Fibroblast of pulmonary artery (primary cell): ENCODE results near the gene LPCAT2.

Experiments used
- DNase-seq: peaks from one replicate; pipeline ENCODE4 v3.0.0-alpha.2; 2010; ENCODE audit warnings: low read depth
- H3K4me3 ChIP-seq: replicated peaks from 2 replicates; pipeline ENCODE4 v1.5.1; 2011; ENCODE audit warnings: low read depth, mild to moderate bottlenecking, control low read depth, low read length, moderate library complexity
- TF ChIP-seq, protein P1 (sequence below): IDR thresholded peaks from 2 replicates; pipeline ENCODE4 v1.5.1; 2011; ENCODE audit warnings: mild to moderate bottlenecking, control low read depth, low read length, inconsistent platforms; ENCODE audit errors: missing control alignments

Gene LPCAT2

DNA sequence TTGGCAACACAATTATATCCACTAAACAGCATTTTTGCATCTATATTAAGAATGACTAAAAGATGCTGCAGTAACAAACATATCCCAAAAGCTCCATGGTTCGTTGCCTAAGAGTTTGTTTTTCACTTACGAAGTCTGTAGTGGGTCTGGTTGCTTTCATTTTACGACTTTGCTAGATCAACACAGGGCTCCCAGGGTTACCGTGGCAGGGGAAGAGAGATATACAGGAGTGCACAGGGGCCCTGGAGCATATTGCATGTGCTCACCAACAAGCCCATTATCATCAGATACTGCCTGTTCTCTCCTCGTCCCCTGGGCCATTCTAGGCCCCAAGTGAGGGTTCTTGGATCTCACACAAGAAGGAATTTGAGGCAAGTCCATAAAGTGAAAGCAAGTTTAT, 33.0 kb upstream of the LPCAT2 start:
- DNase-seq = no peak
- no peak overlapping the region for H3K4me3 ChIP-seq
- TF ChIP-seq, protein P1, sequence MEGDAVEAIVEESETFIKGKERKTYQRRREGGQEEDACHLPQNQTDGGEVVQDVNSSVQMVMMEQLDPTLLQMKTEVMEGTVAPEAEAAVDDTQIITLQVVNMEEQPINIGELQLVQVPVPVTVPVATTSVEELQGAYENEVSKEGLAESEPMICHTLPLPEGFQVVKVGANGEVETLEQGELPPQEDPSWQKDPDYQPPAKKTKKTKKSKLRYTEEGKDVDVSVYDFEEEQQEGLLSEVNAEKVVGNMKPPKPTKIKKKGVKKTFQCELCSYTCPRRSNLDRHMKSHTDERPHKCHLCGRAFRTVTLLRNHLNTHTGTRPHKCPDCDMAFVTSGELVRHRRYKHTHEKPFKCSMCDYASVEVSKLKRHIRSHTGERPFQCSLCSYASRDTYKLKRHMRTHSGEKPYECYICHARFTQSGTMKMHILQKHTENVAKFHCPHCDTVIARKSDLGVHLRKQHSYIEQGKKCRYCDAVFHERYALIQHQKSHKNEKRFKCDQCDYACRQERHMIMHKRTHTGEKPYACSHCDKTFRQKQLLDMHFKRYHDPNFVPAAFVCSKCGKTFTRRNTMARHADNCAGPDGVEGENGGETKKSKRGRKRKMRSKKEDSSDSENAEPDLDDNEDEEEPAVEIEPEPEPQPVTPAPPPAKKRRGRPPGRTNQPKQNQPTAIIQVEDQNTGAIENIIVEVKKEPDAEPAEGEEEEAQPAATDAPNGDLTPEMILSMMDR = no peak

DNA sequence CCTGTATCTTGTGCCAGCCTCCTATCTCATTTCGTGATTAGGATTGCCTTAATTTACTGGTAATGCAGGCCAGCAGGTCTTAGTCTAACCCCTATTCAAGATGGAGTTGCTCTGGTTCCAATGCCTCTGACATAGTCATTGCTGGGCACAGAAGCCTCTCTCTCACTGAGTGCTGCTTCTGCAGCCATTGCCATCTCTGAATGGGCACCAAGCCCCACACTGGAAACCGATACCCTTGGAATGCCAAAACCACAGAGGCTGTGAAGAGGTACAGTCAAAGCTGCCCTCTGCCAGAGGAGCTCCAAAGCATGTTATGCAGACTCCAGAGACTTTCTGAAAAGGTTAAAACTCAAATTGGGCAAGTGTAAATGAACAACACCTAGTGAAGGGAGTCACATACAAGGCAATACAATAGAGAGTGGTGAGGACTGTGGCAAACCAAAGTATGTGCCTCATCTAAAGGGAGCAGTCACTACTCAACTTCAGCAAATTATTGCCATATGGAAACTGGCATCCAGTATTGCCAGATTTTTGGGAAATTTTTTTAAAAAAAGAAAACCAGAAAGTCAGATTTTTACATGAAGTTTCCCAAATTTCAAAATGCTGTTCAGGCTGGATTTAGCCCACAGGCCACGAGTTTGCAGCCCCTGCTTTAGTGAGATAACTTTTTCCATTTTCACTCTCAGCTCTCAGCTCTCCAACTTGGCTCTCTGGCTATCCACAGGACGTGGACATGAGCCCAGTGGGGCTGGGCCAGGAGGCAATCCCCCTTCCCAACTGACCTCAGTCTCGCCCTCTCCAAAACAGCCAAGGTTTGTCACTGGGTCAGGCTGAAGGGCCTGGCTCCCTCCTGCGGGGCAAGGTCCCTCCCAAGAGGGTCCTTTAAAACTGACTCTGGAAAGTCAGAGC, 32.0 kb upstream of the LPCAT2 start:
- no peak overlapping the region for H3K4me3 ChIP-seq
- TF ChIP-seq, protein P1 = no peak
- no peak for DNase-seq

DNA sequence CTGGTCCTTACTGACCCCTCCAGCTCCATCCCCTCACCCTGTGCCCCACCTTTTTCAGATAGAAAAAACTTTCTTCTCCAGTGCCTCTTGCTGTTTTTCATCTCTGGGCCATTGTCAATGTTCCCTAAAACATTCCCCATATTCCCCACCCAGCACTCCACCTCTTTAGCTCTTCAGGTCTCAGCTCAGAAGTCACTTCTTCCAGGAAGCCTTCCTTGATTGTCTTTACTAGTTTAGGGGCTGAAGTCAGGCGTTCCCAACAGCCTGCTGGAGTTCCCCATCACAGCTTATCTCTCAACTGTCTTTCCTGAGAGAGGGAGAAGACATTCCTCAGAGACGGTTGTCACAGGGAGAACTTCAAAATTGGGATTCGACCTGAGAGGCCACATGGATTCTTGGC, 31.1 kb upstream of the LPCAT2 start:
- DNase-seq = no peak
- H3K4me3 ChIP-seq = no peak overlapping the region
- TF ChIP-seq, protein P1 = no peak

DNA sequence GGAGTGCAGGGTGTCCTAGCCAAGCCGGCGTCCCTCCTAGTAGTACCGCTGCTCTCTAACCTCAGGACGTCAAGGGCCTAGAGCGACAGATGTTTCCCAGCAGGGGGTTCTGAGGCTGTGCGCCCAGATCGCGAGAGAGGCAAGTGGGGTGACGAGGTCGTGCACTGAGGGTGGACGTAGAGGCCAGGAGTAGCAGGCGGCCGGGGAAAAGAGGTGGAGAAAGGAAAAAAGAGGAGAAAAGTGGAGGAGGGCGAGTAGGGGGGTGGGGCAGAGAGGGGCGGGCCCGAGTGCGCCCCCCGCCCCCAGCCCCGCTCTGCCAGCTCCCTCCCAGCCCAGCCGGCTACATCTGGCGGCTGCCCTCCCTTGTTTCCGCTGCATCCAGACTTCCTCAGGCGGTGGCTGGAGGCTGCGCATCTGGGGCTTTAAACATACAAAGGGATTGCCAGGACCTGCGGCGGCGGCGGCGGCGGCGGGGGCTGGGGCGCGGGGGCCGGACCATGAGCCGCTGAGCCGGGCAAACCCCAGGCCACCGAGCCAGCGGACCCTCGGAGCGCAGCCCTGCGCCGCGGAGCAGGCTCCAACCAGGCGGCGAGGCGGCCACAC, 29.9 kb upstream of the LPCAT2 start, which contains the start of gene MMP2:
TSS of gene MMP2 (plus strand) at position 372 of the 603 bp plus-strand sequence. CDS start 282 bp downstream, outside the sequence.
- DNase-seq = peak; percentile 82
- H3K4me3 ChIP-seq = peak within 1 kb of the TSS; percentile 94
- TF ChIP-seq, protein P1 = no peak

DNA sequence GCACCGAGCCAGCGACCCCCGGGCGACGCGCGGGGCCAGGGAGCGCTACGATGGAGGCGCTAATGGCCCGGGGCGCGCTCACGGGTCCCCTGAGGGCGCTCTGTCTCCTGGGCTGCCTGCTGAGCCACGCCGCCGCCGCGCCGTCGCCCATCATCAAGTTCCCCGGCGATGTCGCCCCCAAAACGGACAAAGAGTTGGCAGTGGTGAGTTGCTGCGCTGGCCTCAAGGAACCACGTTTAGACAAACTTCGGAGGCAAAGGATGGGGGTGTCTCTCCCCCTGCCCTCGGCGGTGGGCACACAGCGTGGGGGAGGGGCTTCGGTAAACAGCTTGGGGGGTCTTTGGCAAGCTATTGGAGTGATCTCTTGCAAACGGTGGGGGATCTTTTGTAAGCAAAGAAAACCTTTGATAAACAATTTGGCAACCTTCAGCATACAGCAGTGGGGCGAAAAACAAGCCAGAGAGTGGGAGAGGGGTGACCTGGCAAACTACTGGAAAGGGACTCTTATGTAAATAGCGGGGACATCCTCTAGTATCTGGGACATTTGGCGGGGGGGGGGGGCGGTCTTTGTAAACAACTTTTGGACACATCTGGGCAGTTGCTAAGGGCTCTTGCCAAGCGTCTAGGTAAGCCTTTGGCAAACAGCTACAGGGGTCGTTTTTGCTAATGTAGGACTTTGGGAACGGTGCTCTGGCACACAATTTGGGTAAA, 29.3 kb upstream of the LPCAT2 start:
- peak; percentile 13 for DNase-seq
- TF ChIP-seq, protein P1 = no peak
- peak overlapping the region; percentile 94 for H3K4me3 ChIP-seq

DNA sequence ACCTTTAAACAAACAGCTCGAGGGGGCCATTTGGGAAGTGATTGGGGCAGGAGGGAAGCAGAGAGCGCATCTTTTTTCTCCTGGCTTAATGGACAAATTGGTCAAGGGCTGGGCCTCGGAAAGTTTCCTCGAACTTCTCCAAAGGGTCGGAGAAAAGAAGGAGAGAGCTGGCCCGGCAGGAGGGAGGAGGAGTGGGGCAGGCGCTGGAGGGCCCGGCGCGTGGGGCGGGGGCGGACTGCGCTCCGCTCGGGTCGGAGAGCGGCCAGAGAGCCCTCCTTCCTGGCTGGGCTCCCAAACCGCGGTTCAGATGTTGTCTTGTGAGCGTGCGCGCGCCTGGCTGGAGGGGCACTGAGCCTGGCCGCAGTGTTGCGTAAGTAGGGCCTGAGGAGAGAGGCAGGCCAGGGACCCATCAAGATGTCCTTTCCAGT, 28.6 kb upstream of the LPCAT2 start:
- TF ChIP-seq, protein P1 = no peak
- H3K4me3 ChIP-seq = peak overlapping the region; percentile 94
- peak; percentile 95 for DNase-seq
